ENCODE results near the gene CDX1. TPM values are rescaled to one million over a fixed set of nuclear protein-coding genes. Genes with fewer than 3 reads are reported as not detected.

CDX1 gene
- total RNA-seq, 1 experiment from 2014 or later: not detected

DNA sequence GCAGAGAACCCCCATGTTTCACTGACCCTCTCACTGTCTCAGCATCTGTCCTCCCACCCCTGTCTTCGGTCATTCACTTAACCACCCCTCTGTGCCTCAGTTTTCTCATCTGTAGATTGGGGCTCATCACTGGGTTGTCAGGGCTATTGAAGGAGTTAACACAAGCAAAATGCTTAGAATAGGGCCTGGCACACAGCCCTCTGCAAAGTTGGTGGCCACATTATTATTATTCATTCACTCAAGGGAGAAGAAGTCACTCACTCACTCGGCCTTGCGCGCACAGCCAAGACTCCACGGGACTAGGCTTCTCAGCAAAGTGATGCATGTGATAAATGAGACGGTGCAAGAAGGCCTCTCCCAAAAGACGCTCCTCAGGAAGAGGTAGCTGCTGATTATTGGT lies 18.9 kb upstream of the CDX1 start:
- Mint-ChIP-seq H3K4me3 (ENCODE audit: unreplicated experiment) (no peak overlapping the region), H3K27ac (ENCODE audit: low read depth, unreplicated experiment) (no peak overlapping the region)

DNA sequence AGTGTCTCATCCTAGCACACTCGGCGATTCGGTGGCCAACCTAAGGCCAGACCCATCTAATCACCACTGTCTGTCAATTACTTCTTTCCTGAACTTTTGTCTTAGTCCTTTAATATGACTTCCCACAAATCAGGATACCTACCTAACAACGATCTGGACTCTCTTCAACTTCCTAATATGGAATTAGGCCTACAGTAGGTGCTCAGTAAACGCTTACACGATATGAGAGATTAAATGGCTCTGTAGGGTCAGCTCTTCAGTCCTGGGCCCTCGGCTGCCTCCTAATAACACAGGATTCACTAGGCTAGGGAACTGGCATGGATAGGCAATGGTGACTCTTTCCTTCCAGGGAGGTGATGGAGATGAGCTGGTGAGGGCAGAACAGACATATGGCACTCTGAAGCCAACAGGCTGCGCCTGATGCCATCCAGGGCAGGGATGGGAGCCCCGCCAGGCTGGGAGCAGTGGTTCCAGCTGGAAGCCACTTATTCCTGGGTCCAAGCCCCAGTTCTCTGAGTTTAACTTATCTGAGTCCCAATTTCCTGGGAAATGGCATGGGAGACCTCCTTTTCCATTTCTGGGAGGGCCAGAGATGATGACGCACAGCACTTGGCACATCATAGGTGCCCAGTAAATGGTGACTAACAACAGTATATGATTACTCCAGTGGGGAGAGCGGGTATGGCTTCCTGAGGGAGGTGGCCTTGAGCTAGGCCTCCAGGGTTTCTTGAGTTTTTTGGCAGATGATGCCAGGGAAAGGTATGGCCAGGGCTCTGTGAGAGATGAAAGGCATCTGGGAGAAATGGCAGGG lies 18.3 kb upstream of the CDX1 start:
- Mint-ChIP-seq H3K4me1 (ENCODE audit: insufficient read depth, unreplicated experiment) (peaks cover 18% of the 10 kb centered on the region), H3K36me3 (ENCODE audit: insufficient read depth, unreplicated experiment) (no peaks in the 10 kb centered on the region), H3K27me3 (ENCODE audit: insufficient read depth, unreplicated experiment) (no peaks in the 10 kb centered on the region), H3K27ac (ENCODE audit: low read depth, unreplicated experiment) (no peak overlapping the region), H3K9me3 (ENCODE audit: unreplicated experiment) (no peaks in the 10 kb centered on the region), H3K4me3 (ENCODE audit: unreplicated experiment) (no peak overlapping the region)
- ChIA-PET CTCF (interaction anchor here (1.2 kb wide), 2 partner anchors 10 to 14 kb away, joined by 4 to 5 read pairs; no protein-coding TSS in a partner anchor), POLR2A (no interaction called here)
- intact Hi-C loops (cut with micrococcal nuclease): no loop called here
- BruUV-seq (replicated peaks): no TSS peak
- TF ChIP-seq, protein P1, sequence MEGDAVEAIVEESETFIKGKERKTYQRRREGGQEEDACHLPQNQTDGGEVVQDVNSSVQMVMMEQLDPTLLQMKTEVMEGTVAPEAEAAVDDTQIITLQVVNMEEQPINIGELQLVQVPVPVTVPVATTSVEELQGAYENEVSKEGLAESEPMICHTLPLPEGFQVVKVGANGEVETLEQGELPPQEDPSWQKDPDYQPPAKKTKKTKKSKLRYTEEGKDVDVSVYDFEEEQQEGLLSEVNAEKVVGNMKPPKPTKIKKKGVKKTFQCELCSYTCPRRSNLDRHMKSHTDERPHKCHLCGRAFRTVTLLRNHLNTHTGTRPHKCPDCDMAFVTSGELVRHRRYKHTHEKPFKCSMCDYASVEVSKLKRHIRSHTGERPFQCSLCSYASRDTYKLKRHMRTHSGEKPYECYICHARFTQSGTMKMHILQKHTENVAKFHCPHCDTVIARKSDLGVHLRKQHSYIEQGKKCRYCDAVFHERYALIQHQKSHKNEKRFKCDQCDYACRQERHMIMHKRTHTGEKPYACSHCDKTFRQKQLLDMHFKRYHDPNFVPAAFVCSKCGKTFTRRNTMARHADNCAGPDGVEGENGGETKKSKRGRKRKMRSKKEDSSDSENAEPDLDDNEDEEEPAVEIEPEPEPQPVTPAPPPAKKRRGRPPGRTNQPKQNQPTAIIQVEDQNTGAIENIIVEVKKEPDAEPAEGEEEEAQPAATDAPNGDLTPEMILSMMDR (IDR thresholded peaks at IDR 0.05; ENCODE audit: unreplicated experiment): no peak
- peak; percentile 47 for DNase-seq (ENCODE audit: unreplicated experiment)

More for the DNA sequence above, 18.9 kb upstream of the CDX1 start:
- Mint-ChIP-seq H3K27me3 (ENCODE audit: insufficient read depth, unreplicated experiment) (no peaks in the 10 kb centered on the region), H3K9me3 (ENCODE audit: unreplicated experiment) (no peaks in the 10 kb centered on the region), H3K4me1 (ENCODE audit: insufficient read depth, unreplicated experiment) (peaks cover 25% of the 10 kb centered on the region), H3K36me3 (ENCODE audit: insufficient read depth, unreplicated experiment) (no peaks in the 10 kb centered on the region)
- TF ChIP-seq, protein P1 (IDR thresholded peaks at IDR 0.05; ENCODE audit: unreplicated experiment): no peak
- no peak for DNase-seq (ENCODE audit: unreplicated experiment)
- ChIA-PET POLR2A (no interaction called here), CTCF (interaction anchor here (1.2 kb wide), 1 partner anchor 11 kb away, joined by 5 read pairs; no protein-coding TSS in a partner anchor)
- BruUV-seq (replicated peaks): no TSS peak
- intact Hi-C loops (cut with micrococcal nuclease): no loop called here

- H3K36me3 Mint-ChIP-seq (ENCODE audit: insufficient read depth, unreplicated experiment): no peaks in the 10 kb centered on the region
- H3K9me3 Mint-ChIP-seq (ENCODE audit: unreplicated experiment): no peaks in the 10 kb centered on the region
- TF ChIP-seq, protein P1 (IDR thresholded peaks at IDR 0.05; ENCODE audit: unreplicated experiment): no peak
- H3K27me3 Mint-ChIP-seq (ENCODE audit: insufficient read depth, unreplicated experiment): no peaks in the 10 kb centered on the region
- no peak overlapping the region for H3K27ac Mint-ChIP-seq (ENCODE audit: low read depth, unreplicated experiment)
- H3K4me3 Mint-ChIP-seq (ENCODE audit: unreplicated experiment): no peak overlapping the region
- intact Hi-C loops (cut with micrococcal nuclease): no loop called here
- BruUV-seq (replicated peaks): no TSS peak
- CTCF ChIA-PET: interaction anchor here (1.8 kb wide), 1 partner anchor 13 kb away, joined by 9 read pairs; no protein-coding TSS in a partner anchor
- POLR2A ChIA-PET: no interaction called here
- peaks cover 6% of the 10 kb centered on the region for H3K4me1 Mint-ChIP-seq (ENCODE audit: insufficient read depth, unreplicated experiment)
- no peak for DNase-seq (ENCODE audit: unreplicated experiment)
These were observed 17.0 kb upstream of the CDX1 start for GRCh38 chr5:150149618-150150017.

GRCh38 chr5:150152636-150153462 lies 13.7 kb upstream of the CDX1 start:
- Mint-ChIP-seq H3K4me3 (ENCODE audit: unreplicated experiment) (no peak overlapping the region), H3K27me3 (ENCODE audit: insufficient read depth, unreplicated experiment) (no peaks in the 10 kb centered on the region), H3K9me3 (ENCODE audit: unreplicated experiment) (no peaks in the 10 kb centered on the region), H3K27ac (ENCODE audit: low read depth, unreplicated experiment) (no peak overlapping the region), H3K4me1 (ENCODE audit: insufficient read depth, unreplicated experiment) (peaks cover 6% of the 10 kb centered on the region), H3K36me3 (ENCODE audit: insufficient read depth, unreplicated experiment) (no peaks in the 10 kb centered on the region)
- intact Hi-C loops (cut with micrococcal nuclease): no loop called here
- no TSS peak for BruUV-seq (replicated peaks)
- ChIA-PET CTCF (interaction anchor here (0.8 to 2.9 kb wide), 7 partner anchors 9 to 254 kb away, joined by 3 to 11 read pairs (median 3); no protein-coding TSS in a partner anchor), POLR2A (interaction anchor here (0.7 kb wide), 1 partner anchor 12 kb away, joined by 3 read pairs; no protein-coding TSS in a partner anchor)
- TF ChIP-seq, protein P1 (IDR thresholded peaks at IDR 0.05; ENCODE audit: unreplicated experiment): no peak
- DNase-seq (ENCODE audit: unreplicated experiment): no peak

Measured in MCF 10A (cell line).